Upper lobe of right lung (tissue), 1 donor: ENCODE results near the gene MRGPRD. TPM values are rescaled to one million over a fixed set of nuclear protein-coding genes. Genes with fewer than 3 reads are reported as not detected.

Experiments used
- ATAC-seq: fragments of 200-7000 bp; cut with Tn5 transposase; one replicate; pipeline ENCODE4 v1.9.1; 2020; ENCODE audit warnings: mild to moderate bottlenecking, moderate library complexity
- DNase-seq: peaks from one replicate; pipeline ENCODE4 v3.0.0-alpha.2; 2020
- H3K27ac ChIP-seq: fragments of 200-600 bp; one replicate; pipeline ENCODE4 v1.8.0; 2022
- H3K27me3 ChIP-seq: fragments of 200-600 bp; one replicate; pipeline ENCODE4 v1.8.0; 2022; ENCODE audit warnings: mild to moderate bottlenecking
- H3K36me3 ChIP-seq: fragments of 200-600 bp; one replicate; pipeline ENCODE4 v1.8.0; 2022
- H3K4me1 ChIP-seq: fragments of 200-600 bp; one replicate; pipeline ENCODE4 v1.8.0; 2022
- H3K4me3 ChIP-seq: fragments of 200-600 bp; one replicate; pipeline ENCODE4 v1.8.0; 2022; ENCODE audit warnings: mild to moderate bottlenecking
- H3K9me3 ChIP-seq: fragments of 200-600 bp; one replicate; pipeline ENCODE4 v1.8.0; 2022
- intact Hi-C: fragments of 100-400 bp; cut with DNase I; formaldehyde crosslinking; loops from one replicate; pipeline ENCODE4 v1.11.0; 2022
- total RNA-seq: library from RNA; stranded (reverse); fragmentation: NEBNext Ultra II Directional; extraction: Animal tissue kit (Norgen Biotek cat#: 25700); gene quantifications from one replicate; pipeline ENCODE4 v1.2.1, GENCODE V29; 2021
- TF ChIP-seq, protein P1 (sequence below): fragments of 200-600 bp; IDR thresholded peaks from one replicate; pipeline ENCODE4 v1.8.0; 2022; ENCODE audit warnings: antibody characterized with exemption
- donor health status: DM: no; HTN: yes; CAD: no; lungs with severe emphysema.

Gene MRGPRD
- total RNA-seq, 1 donor from 2014 or later: not detected

- H3K27me3 ChIP-seq: no peaks in the 10 kb centered on the region
- H3K27ac ChIP-seq: no peak overlapping the region
- H3K36me3 ChIP-seq: no peaks in the 10 kb centered on the region
- no peak for ATAC-seq
- H3K4me1 ChIP-seq: peaks cover 11% of the 10 kb centered on the region
- intact Hi-C loops: no loop called here
- H3K9me3 ChIP-seq: no peaks in the 10 kb centered on the region
- TF ChIP-seq, protein P1, sequence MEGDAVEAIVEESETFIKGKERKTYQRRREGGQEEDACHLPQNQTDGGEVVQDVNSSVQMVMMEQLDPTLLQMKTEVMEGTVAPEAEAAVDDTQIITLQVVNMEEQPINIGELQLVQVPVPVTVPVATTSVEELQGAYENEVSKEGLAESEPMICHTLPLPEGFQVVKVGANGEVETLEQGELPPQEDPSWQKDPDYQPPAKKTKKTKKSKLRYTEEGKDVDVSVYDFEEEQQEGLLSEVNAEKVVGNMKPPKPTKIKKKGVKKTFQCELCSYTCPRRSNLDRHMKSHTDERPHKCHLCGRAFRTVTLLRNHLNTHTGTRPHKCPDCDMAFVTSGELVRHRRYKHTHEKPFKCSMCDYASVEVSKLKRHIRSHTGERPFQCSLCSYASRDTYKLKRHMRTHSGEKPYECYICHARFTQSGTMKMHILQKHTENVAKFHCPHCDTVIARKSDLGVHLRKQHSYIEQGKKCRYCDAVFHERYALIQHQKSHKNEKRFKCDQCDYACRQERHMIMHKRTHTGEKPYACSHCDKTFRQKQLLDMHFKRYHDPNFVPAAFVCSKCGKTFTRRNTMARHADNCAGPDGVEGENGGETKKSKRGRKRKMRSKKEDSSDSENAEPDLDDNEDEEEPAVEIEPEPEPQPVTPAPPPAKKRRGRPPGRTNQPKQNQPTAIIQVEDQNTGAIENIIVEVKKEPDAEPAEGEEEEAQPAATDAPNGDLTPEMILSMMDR: no peak
- no peak for DNase-seq
- no peak overlapping the region for H3K4me3 ChIP-seq
Measured at GRCh38 chr11:69018924-69019323, 38.1 kb upstream of the MRGPRD start.

GRCh38 chr11:69017951-69018350, 37.2 kb upstream of the MRGPRD start:
- Histone ChIP-seq H3K4me3 (no peak overlapping the region), H3K4me1 (peaks cover 12% of the 10 kb centered on the region), H3K36me3 (no peaks in the 10 kb centered on the region), H3K27ac (no peak overlapping the region), H3K27me3 (peaks cover 8% of the 10 kb centered on the region), H3K9me3 (no peaks in the 10 kb centered on the region)
- no peak for ATAC-seq
- intact Hi-C loops: no loop called here
- TF ChIP-seq, protein P1: no peak
- DNase-seq: no peak

GRCh38 chr11:69014898-69015549, 34.2 kb upstream of the MRGPRD start:
- Histone ChIP-seq H3K4me1 (peaks cover 22% of the 10 kb centered on the region), H3K27me3 (peaks cover 31% of the 10 kb centered on the region), H3K27ac (peak overlapping the region; percentile 78), H3K9me3 (no peaks in the 10 kb centered on the region), H3K36me3 (no peaks in the 10 kb centered on the region), H3K4me3 (no peak overlapping the region)
- intact Hi-C loops: no loop called here
- no peak for ATAC-seq
- no peak for DNase-seq
- TF ChIP-seq, protein P1: no peak

GRCh38 chr11:69014084-69014851, 33.5 kb upstream of the MRGPRD start:
- intact Hi-C loops: no loop called here
- DNase-seq (no peak), ATAC-seq (peak; percentile 20)
- Histone ChIP-seq H3K36me3 (no peaks in the 10 kb centered on the region), H3K4me3 (peak overlapping the region; percentile 54), H3K27ac (peak overlapping the region; percentile 78), H3K27me3 (peaks cover 31% of the 10 kb centered on the region), H3K4me1 (peaks cover 30% of the 10 kb centered on the region), H3K9me3 (no peaks in the 10 kb centered on the region)
- TF ChIP-seq, protein P1: no peak

DNA sequence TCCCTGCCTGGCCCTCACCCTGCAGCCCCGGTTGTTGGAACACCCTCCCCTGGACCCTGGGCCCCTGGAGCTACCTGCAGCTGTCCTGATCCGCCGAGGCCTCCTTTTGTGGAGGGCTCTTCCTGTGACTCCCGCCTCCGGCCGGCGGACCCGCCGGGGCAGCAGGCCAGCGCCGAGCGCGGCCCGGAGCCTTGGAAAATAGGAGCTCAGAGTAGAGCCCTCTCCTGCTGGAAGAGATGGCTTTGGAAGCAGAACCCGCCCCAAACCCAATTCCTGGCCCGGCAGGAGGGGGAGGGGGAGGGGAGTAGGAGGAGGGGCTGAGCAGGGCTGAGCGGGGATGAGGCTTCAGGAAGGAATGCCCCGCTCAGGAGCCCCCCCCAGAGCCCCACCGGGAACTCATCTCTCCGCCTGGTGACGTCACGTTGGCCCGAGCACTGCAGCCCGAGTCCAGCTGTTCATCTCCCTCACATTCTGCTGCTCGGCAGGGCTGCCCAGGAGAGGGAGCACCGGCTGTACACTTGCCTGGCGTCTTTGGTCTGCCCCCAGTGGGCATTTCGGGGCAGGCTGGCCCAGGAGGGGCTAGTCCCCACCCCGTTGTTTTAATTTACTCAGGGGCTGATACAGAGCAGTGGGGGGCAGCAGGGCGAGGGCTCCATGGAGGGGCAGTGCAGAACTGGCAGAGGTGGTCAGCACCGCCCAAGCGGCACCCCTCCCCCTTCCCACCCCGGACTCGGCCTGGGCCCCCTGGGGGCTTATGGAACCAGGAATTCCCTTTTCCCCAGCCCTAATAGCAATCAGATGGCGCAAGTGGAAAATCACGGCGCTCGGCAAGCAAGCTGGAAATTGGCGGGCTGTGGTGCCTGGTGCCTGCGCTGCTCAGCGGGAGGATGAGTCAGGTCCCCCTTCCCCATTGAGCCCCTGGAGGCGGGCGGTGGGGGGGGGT, 32.5 kb upstream of the MRGPRD start, which contains the start of gene MRGPRF:
Gene MRGPRF, minus strand, starts transcription at position 238 of the 943 bp plus-strand sequence. CDS start 3,345 bp downstream, outside the sequence.
- DNase-seq: peak; percentile 79
- Histone ChIP-seq H3K9me3 (no peaks in the 10 kb centered on the region), H3K27me3 (peaks cover 31% of the 10 kb centered on the region), H3K4me3 (peak within 1 kb of the TSS; percentile 54), H3K27ac (peak within 1 kb of the TSS; percentile 78), H3K4me1 (peaks cover 35% of the 10 kb centered on the region), H3K36me3 (no peaks in the 10 kb centered on the region)
- TF ChIP-seq, protein P1: peak; percentile 44
- ATAC-seq: peak; percentile 35
- intact Hi-C loops: no loop called here
